ENCODE measurements around the gene DHX9. TPM values are rescaled to one million over a fixed set of nuclear protein-coding genes. Genes with fewer than 3 reads are reported as not detected.

DHX9 gene
- total and polyA plus RNA-seq, 10 of the 15 experiments (the other 5 are each of a cell fraction or from before 2014, with no cell fraction given), result 90.7 to 234 (median 217) TPM

DNA sequence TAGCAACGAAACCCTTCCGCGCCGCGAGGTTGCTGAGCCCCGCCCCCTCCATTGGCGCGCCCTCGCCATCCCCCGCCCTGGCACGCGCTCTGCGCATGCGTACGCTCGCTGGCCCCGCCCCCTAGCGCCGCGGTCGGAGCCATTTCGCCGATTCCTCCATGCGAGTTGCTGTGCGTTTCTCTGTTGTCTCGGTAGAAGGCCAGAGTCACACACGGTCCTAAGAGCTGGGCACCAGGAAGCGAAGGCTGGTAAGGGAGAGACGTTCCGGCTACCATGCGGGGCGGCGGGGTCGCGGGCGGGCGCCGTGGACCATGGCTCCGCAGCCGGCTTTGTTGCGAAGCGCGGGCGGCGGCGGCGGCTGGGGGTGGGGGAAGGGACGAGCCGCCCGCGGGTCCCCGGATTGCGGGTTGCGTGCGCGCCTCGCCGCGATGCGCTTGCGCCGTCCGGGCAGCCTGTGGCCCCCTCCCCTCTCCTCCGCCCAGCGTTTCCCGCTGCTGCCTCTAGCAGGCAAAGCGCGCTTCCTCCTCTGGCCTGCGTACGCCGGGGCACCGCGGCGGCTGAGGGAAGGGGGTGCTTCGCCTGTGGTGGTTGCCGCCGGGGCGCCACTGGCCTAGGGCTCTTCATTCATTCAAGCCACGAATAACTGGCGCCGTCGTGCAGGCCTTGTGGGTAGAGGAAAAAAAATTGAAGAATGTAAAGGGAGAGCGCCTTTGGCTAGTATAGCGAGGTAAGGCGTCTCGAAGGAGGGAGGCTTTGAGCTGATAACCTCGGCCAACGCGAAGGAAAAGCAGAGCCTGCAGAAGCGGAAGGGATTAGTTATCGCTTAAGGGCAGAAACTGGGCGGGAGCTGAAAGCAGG is at the start of gene DHX9 (continued):
- TF ChIP-seq CHD2 (IDR thresholded peaks at IDR 0.05; ENCODE audit: borderline replicate concordance, low read depth, low read length), result peak; percentile 65
- no peak for TF ChIP-seq IKZF2 (IDR thresholded peaks at IDR 0.05)
- no peak for TF ChIP-seq WRNIP1 (IDR thresholded peaks at IDR 0.05; ENCODE audit: borderline replicate concordance, low read depth, low read length)
- 0 out of 2 replicates have a peak, but pooled peaks have one; percentile 18 for TF ChIP-seq RELB (IDR thresholded peaks at IDR 0.05; ENCODE audit: low read depth)
- TF ChIP-seq, protein P1, sequence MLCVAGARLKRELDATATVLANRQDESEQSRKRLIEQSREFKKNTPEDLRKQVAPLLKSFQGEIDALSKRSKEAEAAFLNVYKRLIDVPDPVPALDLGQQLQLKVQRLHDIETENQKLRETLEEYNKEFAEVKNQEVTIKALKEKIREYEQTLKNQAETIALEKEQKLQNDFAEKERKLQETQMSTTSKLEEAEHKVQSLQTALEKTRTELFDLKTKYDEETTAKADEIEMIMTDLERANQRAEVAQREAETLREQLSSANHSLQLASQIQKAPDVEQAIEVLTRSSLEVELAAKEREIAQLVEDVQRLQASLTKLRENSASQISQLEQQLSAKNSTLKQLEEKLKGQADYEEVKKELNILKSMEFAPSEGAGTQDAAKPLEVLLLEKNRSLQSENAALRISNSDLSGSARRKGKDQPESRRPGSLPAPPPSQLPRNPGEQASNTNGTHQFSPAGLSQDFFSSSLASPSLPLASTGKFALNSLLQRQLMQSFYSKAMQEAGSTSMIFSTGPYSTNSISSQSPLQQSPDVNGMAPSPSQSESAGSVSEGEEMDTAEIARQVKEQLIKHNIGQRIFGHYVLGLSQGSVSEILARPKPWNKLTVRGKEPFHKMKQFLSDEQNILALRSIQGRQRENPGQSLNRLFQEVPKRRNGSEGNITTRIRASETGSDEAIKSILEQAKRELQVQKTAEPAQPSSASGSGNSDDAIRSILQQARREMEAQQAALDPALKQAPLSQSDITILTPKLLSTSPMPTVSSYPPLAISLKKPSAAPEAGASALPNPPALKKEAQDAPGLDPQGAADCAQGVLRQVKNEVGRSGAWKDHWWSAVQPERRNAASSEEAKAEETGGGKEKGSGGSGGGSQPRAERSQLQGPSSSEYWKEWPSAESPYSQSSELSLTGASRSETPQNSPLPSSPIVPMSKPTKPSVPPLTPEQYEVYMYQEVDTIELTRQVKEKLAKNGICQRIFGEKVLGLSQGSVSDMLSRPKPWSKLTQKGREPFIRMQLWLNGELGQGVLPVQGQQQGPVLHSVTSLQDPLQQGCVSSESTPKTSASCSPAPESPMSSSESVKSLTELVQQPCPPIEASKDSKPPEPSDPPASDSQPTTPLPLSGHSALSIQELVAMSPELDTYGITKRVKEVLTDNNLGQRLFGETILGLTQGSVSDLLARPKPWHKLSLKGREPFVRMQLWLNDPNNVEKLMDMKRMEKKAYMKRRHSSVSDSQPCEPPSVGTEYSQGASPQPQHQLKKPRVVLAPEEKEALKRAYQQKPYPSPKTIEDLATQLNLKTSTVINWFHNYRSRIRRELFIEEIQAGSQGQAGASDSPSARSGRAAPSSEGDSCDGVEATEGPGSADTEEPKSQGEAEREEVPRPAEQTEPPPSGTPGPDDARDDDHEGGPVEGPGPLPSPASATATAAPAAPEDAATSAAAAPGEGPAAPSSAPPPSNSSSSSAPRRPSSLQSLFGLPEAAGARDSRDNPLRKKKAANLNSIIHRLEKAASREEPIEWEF (IDR thresholded peaks at IDR 0.05; ENCODE audit: insufficient replicate concordance, low read depth, low read length), result no peak
- peak; percentile 81 for TF ChIP-seq MXI1 (IDR thresholded peaks at IDR 0.05; ENCODE audit: low read depth, low read length)
- TF ChIP-seq MLLT1 (IDR thresholded peaks at IDR 0.05), result peak; percentile 70; the same call in 1 of the 2 replicates
- no peak for TF ChIP-seq ETV6 (conservative IDR thresholded peaks at IDR 0.05 in 1 of 2, IDR thresholded peaks at IDR 0.05 in 1 of 2; ENCODE audit: borderline replicate concordance in 1 of 2, low read depth in 1 of 2)
- no peak for TF ChIP-seq HDAC6 (IDR thresholded peaks at IDR 0.05; ENCODE audit: unreplicated experiment)
- no peak for TF ChIP-seq SIX5 (IDR thresholded peaks at IDR 0.05; ENCODE audit: low read depth, low read length, severe bottlenecking)
- peak; percentile 96 for TF ChIP-seq POLR2AphosphoS5 (IDR thresholded peaks at IDR 0.05; ENCODE audit: low read length)
- no peak for TF ChIP-seq NR2C2 (IDR thresholded peaks at IDR 0.05; ENCODE audit: borderline replicate concordance, control insufficient read depth, insufficient read length, low read depth)
- no peak for TF ChIP-seq RAD21 (IDR thresholded peaks at IDR 0.05; ENCODE audit: insufficient read depth, low read depth, low read length)
- TF ChIP-seq SUZ12 (IDR thresholded peaks at IDR 0.05; ENCODE audit: unreplicated experiment), result no peak
- no peak for TF ChIP-seq CBX5 (IDR thresholded peaks at IDR 0.05; ENCODE audit: low read depth)
- no peak for TF ChIP-seq ZNF207 (IDR thresholded peaks at IDR 0.05; ENCODE audit: borderline replicate concordance)
- peak; percentile 47; the same call in 1 of the 3 replicates for TF ChIP-seq POU2F2 (IDR thresholded peaks at IDR 0.05; ENCODE audit: borderline replicate concordance, low read depth, low read length)
- no peak for TF ChIP-seq ESRRA (IDR thresholded peaks at IDR 0.05; ENCODE audit: low read length)
- peak; percentile 98 for TF ChIP-seq POLR2A (IDR thresholded peaks at IDR 0.05; ENCODE audit: low read depth, low read length)
- TF ChIP-seq FOXK2 (IDR thresholded peaks at IDR 0.05), result no peak
- TF ChIP-seq MTA3 (IDR thresholded peaks at IDR 0.05; ENCODE audit: borderline replicate concordance, low read length), result no peak
- peak; percentile 25; the same call in 1 of the 2 replicates for TF ChIP-seq PAX5 (IDR thresholded peaks at IDR 0.05; ENCODE audit: borderline replicate concordance, low read depth, low read length)
